GM19043 (cell line): ENCODE data around the gene NDRG2.
"Not testable (repeated sequence)": the region's sequence is repeated elsewhere in the genome, so short reads cannot be mapped to it uniquely, and the experiment has no call there.

Source experiments
- ATAC-seq: cut with Tn5 transposase; IDR thresholded peaks from one replicate; pipeline ENCODE4 v1.9.1; 2021; ENCODE audit warnings: low read depth; ENCODE audit not compliant: unreplicated experiment

The NDRG2 gene

GRCh38 chr14:21016413-21017190 is 8.3 kb downstream of the NDRG2 start:
- ATAC-seq = no peak

- no peak for ATAC-seq
These were observed 9.5 kb downstream of the NDRG2 start for GRCh38 chr14:21015312-21015711.

GRCh38 chr14:21014761-21015190 is 10.1 kb downstream of the NDRG2 start:
- ATAC-seq = no peak

- no peak for ATAC-seq
These were observed 13.7 kb downstream of the NDRG2 start for GRCh38 chr14:21011136-21011535.

- not testable (repeated sequence) for ATAC-seq
These were observed 15.1 kb downstream of the NDRG2 start for GRCh38 chr14:21009721-21010120.

GRCh38 chr14:21003788-21004346 is 21.0 kb downstream of the NDRG2 start:
- ATAC-seq = no peak

GRCh38 chr14:21001218-21001617 is 23.6 kb downstream of the NDRG2 start:
- no peak for ATAC-seq

GRCh38 chr14:20999591-20999990 is 25.3 kb downstream of the NDRG2 start:
- no peak for ATAC-seq

- ATAC-seq = no peak
These were observed 26.0 kb downstream of the NDRG2 start, which contains the start of gene SLC39A2 for GRCh38 chr14:20998674-20999366. Gene SLC39A2, plus strand, starts transcription at chr14:20999293. Its CDS starts 154 bp downstream, at chr14:20999447.

- ATAC-seq = no peak
These were observed 26.7 kb downstream of the NDRG2 start for GRCh38 chr14:20998139-20998538.

GRCh38 chr14:20997564-20997963 is 27.3 kb downstream of the NDRG2 start:
- no peak for ATAC-seq

- ATAC-seq = no peak
These were observed 27.7 kb downstream of the NDRG2 start for GRCh38 chr14:20997115-20997514.

- ATAC-seq = no peak
These were observed 28.3 kb downstream of the NDRG2 start for GRCh38 chr14:20996521-20996920.

- peak; percentile 97 for ATAC-seq
These were observed 34.9 kb downstream of the NDRG2 start, which contains the start of gene METTL17 for GRCh38 chr14:20989787-20990600. Gene METTL17, plus strand, starts transcription at chr14:20989980. Its CDS starts 23 bp downstream, at chr14:20990003.

- no peak for ATAC-seq
These were observed 35.4 kb downstream of the NDRG2 start for GRCh38 chr14:20989471-20989786.

- no peak for ATAC-seq
These were observed 36.0 kb downstream of the NDRG2 start for GRCh38 chr14:20988717-20989470.

GRCh38 chr14:20986811-20987210 is 38.0 kb downstream of the NDRG2 start:
- no peak for ATAC-seq

GRCh38 chr14:20985650-20986049 is 39.2 kb downstream of the NDRG2 start:
- not testable (repeated sequence) for ATAC-seq

- ATAC-seq = no peak
These were observed 42.1 kb downstream of the NDRG2 start for GRCh38 chr14:20982646-20983369.
